ENCODE measurements around the gene QDPR. TPM values are rescaled to one million over a fixed set of nuclear protein-coding genes. Genes with fewer than 3 reads are reported as not detected.
"Not testable (repeated sequence)": the region's sequence is repeated elsewhere in the genome, so short reads cannot be mapped to it uniquely, and the experiment has no call there.

The QDPR gene
- total RNA-seq, 2 experiments from 2014 or later, result 20.4 to 21.2 TPM

DNA sequence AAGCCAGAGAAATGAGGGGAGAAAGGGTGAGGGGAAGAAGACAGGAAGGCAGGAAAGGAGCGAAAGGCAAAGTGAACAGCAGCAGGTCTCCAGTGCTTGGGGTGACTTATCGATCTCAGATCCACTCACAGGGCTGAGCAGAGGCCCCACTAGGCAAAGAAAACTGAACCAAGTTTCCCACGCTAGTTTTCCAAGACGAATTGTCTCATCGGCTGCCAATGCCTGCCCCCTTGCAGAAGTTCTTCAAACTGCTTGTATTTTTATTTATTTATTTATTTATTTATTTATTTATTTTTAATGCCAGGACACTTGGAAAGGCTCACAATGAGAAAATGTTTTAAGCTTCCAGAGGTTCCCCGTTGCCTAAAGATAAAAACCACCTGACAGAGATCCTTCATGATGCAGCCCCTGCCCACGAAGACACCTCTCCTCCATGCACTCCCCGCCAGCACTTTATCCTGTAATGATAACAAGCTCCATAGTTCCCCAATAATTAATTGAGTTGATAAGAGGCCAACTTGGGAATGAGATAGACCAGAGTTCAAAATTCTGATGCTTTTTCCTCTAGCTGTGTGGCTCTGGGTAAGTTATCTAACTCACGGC lies 43.2 kb downstream of the QDPR start:
- DNase-seq, result no peak
- H3K36me3 Mint-ChIP-seq, result no peaks in the 10 kb centered on the region
- H3K4me1 Mint-ChIP-seq, result no peaks in the 10 kb centered on the region
- H3K27me3 Mint-ChIP-seq, result no peaks in the 10 kb centered on the region
- POLR2A ChIA-PET, result no interaction called here
- H3K27ac Mint-ChIP-seq, result no peak overlapping the region
- H3K9me3 Mint-ChIP-seq, result no peaks in the 10 kb centered on the region
- no peak for ATAC-seq (ENCODE audit: low read depth)
- no peak overlapping the region for H3K4me3 Mint-ChIP-seq

- Mint-ChIP-seq H3K36me3 (no peaks in the 10 kb centered on the region), H3K27ac (no peak overlapping the region)
- ATAC-seq (ENCODE audit: low read depth), result no peak
Measured at GRCh38 chr4:17463606-17464005, 48.3 kb downstream of the QDPR start.

GRCh38 chr4:17450269-17450804 lies 61.6 kb downstream of the QDPR start:
- ATAC-seq (ENCODE audit: low read depth) (no peak), DNase-seq (no peak)
- Mint-ChIP-seq H3K36me3 (no peaks in the 10 kb centered on the region), H3K9me3 (peaks cover 2% of the 10 kb centered on the region), H3K27me3 (peaks cover 2% of the 10 kb centered on the region), H3K4me1 (peaks cover 6% of the 10 kb centered on the region), H3K4me3 (no peak overlapping the region), H3K27ac (no peak overlapping the region)
- POLR2A ChIA-PET, result no interaction called here

More at GRCh38 chr4:17463606-17464005, 48.3 kb downstream of the QDPR start:
- Mint-ChIP-seq H3K4me3 (no peak overlapping the region), H3K9me3 (peaks cover 1% of the 10 kb centered on the region), H3K4me1 (no peaks in the 10 kb centered on the region), H3K27me3 (no peaks in the 10 kb centered on the region)
- DNase-seq, result no peak
- POLR2A ChIA-PET, result no interaction called here

DNA sequence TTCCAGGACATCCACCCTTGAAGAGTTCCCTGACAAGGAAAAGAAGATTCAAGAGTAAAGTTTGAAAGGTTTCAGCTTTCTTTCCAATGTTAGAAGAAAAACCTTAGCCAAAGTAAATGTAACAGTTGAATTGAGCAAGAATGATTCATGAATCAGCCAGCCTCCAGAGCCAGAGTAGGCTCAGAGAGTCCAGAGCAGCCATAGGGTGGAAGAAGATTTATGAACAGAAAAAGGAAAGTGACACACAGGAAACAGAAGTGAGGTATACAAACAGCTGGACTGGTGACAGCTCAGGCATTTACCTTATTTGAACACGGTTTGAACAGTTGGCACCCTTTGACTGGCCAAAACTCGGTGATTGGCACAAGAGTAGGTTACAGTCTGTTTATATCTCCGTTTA lies 63.2 kb downstream of the QDPR start:
- Mint-ChIP-seq H3K36me3 (no peaks in the 10 kb centered on the region), H3K4me1 (peaks cover 6% of the 10 kb centered on the region), H3K27me3 (peaks cover 2% of the 10 kb centered on the region), H3K9me3 (peaks cover 6% of the 10 kb centered on the region), H3K27ac (no peak overlapping the region), H3K4me3 (no peak overlapping the region)
- no peak for ATAC-seq (ENCODE audit: low read depth)
- DNase-seq, result no peak
- POLR2A ChIA-PET, result no interaction called here

DNA sequence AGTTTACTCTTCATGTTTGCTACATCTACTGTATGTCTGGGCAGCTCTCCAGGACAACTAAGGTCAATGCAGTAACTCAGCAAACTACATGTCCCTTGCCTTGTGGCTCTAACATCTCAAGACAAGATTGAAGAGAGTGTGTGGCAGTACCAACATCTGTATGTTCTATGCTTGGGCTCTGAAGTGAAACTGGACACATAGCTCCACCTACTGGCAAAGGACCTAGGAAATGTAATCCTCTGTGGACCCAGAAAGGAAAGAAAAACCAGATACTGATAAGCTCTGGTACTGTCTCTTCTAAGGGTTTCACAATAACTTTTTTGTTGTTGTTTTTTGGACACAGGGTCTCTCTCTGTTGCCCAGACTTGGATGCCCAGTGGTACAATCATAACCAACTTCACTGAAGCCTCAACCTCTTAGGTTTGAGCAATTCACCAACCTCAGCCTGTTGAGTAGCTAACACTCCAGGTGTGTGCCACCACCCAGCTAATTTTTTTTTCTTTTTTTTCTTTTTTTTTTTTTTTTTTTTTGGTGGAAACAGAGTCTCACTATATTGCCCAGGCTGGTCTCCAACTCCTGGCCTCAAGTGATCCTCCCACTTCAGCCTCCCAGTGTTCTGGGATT lies 64.1 kb downstream of the QDPR start:
- POLR2A ChIA-PET, result no interaction called here
- peaks cover 2% of the 10 kb centered on the region for H3K27me3 Mint-ChIP-seq

DNA sequence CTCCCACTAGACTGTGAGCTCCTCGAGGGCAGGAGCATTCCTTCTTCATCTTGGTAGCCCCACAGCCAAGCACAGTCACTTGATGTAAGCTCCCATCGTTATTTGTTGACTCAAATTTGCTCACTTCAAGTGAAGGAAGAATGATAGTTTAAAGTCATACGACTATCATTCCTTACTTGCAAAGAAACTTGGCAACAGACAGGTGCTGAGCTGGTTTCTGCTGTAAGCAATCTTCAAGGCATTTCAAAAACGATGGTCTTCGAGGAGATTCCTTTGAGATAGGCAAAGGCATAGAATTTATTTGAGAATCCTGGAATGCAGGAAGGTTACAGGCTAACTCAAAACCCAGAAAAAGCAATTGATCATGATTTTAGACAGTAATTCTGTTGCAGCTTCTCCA lies 64.8 kb downstream of the QDPR start:
- no peak overlapping the region for H3K27ac Mint-ChIP-seq
- H3K27me3 Mint-ChIP-seq, result peaks cover 2% of the 10 kb centered on the region
- DNase-seq (no peak), ATAC-seq (ENCODE audit: low read depth) (no peak)
- H3K4me3 Mint-ChIP-seq, result no peak overlapping the region
- POLR2A ChIA-PET, result no interaction called here
- H3K36me3 Mint-ChIP-seq, result no peaks in the 10 kb centered on the region
- H3K9me3 Mint-ChIP-seq, result peaks cover 4% of the 10 kb centered on the region
- peaks cover 6% of the 10 kb centered on the region for H3K4me1 Mint-ChIP-seq

More for the DNA sequence above, 64.1 kb downstream of the QDPR start:
- no peak overlapping the region for H3K27ac Mint-ChIP-seq
- no peaks in the 10 kb centered on the region for H3K36me3 Mint-ChIP-seq
- DNase-seq (no peak), ATAC-seq (ENCODE audit: low read depth) (peak; percentile 94)
- H3K9me3 Mint-ChIP-seq, result peaks cover 6% of the 10 kb centered on the region
- peaks cover 6% of the 10 kb centered on the region for H3K4me1 Mint-ChIP-seq
- no peak overlapping the region for H3K4me3 Mint-ChIP-seq

- H3K4me1 Mint-ChIP-seq; H3K4me3 Mint-ChIP-seq; POLR2A ChIA-PET; ATAC-seq (ENCODE audit: low read depth); H3K27ac Mint-ChIP-seq; DNase-seq; H3K36me3 Mint-ChIP-seq; H3K27me3 Mint-ChIP-seq: not testable (repeated sequence)
- peaks cover 12% of the 10 kb centered on the region for H3K9me3 Mint-ChIP-seq
Measured at GRCh38 chr4:17442477-17442876, 69.4 kb downstream of the QDPR start.

- POLR2A ChIA-PET, result no interaction called here
- Mint-ChIP-seq H3K4me1 (no peaks in the 10 kb centered on the region), H3K36me3 (no peaks in the 10 kb centered on the region), H3K27me3 (peaks cover 3% of the 10 kb centered on the region), H3K9me3 (peaks cover 8% of the 10 kb centered on the region), H3K4me3 (no peak overlapping the region), H3K27ac (no peak overlapping the region)
- DNase-seq (no peak), ATAC-seq (ENCODE audit: low read depth) (no peak)
Measured at GRCh38 chr4:17437396-17437795, 74.5 kb downstream of the QDPR start.

DNA sequence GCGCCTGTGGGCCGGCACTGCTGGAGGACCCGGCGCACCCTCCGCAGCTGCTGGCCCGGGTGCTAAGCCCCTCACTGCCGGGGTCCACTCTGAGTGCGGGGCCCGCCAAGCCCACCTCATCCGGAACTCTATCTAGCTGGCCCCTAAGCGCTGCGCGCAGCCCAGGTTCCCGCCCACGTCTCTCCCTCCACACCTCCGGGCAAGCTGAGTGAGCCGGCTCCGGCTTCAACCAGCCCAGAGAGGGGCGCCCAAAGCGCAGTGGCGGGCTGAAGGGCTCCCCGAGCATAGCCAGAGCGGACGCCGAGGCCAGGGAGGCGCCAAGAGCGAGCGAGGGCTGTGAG lies 75.2 kb downstream of the QDPR start:
- DNase-seq (no peak), ATAC-seq (ENCODE audit: low read depth) (no peak)
- Mint-ChIP-seq H3K27ac (no peak overlapping the region), H3K27me3 (peaks cover 2% of the 10 kb centered on the region), H3K36me3 (no peaks in the 10 kb centered on the region), H3K4me1 (no peaks in the 10 kb centered on the region), H3K4me3 (no peak overlapping the region), H3K9me3 (peaks cover 10% of the 10 kb centered on the region)
- POLR2A ChIA-PET, result no interaction called here

Other genes with a start within 250 kb of the QDPR start
- gene CLRN2, start 3.1 kb upstream of the QDPR start, total RNA-seq, result not detected
- gene LAP3, start 65.1 kb upstream of the QDPR start, total RNA-seq, result 100 to 1,000 TPM; 132 to 136 TPM
- 10 to 100 TPM; 62.2 to 65.8 TPM for gene MED28, start 102.6 kb upstream of the QDPR start, total RNA-seq